ENCODE results near the gene NOC2L. TPM values are rescaled to one million over a fixed set of nuclear protein-coding genes. Genes with fewer than 3 reads are reported as not detected.

The NOC2L gene
- total and polyA plus RNA-seq, 9 donors, result 17.8 to 55.2 (median 41.4) TPM

- 40 to 76% (median 48%) methylated on average over 24 to 25 of the region's 25 CpGs for WGBS, 3 donors
- no peak for DNase-seq
- H3K4me3 ChIP-seq, result no peak overlapping the region
- H3K9me3 ChIP-seq, result no peaks in the 10 kb centered on the region
- peaks cover 7% of the 10 kb centered on the region for H3K4me1 ChIP-seq (ENCODE audit: insufficient read depth)
- no peaks in the 10 kb centered on the region for H3K36me3 ChIP-seq
- peaks cover 9% of the 10 kb centered on the region for H3K27me3 ChIP-seq
- intact Hi-C loops (cut with DNase I), result no loop called here
- TF ChIP-seq, protein P1, sequence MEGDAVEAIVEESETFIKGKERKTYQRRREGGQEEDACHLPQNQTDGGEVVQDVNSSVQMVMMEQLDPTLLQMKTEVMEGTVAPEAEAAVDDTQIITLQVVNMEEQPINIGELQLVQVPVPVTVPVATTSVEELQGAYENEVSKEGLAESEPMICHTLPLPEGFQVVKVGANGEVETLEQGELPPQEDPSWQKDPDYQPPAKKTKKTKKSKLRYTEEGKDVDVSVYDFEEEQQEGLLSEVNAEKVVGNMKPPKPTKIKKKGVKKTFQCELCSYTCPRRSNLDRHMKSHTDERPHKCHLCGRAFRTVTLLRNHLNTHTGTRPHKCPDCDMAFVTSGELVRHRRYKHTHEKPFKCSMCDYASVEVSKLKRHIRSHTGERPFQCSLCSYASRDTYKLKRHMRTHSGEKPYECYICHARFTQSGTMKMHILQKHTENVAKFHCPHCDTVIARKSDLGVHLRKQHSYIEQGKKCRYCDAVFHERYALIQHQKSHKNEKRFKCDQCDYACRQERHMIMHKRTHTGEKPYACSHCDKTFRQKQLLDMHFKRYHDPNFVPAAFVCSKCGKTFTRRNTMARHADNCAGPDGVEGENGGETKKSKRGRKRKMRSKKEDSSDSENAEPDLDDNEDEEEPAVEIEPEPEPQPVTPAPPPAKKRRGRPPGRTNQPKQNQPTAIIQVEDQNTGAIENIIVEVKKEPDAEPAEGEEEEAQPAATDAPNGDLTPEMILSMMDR (IDR thresholded peaks at IDR 0.05), result no peak
- no peak for TF ChIP-seq POLR2A (IDR thresholded peaks at IDR 0.05)
- no peak for TF ChIP-seq EP300 (IDR thresholded peaks at IDR 0.05)
- H3K27ac ChIP-seq, result no peak overlapping the region
Measured at GRCh38 chr1:932776-933602, 26.1 kb downstream of the NOC2L start.

- WGBS, 3 donors, result 27 to 62% (median 30%) methylated on average over 16 of the region's 16 CpGs
- TF ChIP-seq EP300 (IDR thresholded peaks at IDR 0.05) (no peak), POLR2A (IDR thresholded peaks at IDR 0.05) (no peak)
- TF ChIP-seq, protein P1 (IDR thresholded peaks at IDR 0.05), result no peak
- intact Hi-C loops (cut with DNase I), result no loop called here
- no peak overlapping the region for H3K4me3 ChIP-seq
- peaks cover 5% of the 10 kb centered on the region for H3K27me3 ChIP-seq
- no peak overlapping the region for H3K27ac ChIP-seq
- DNase-seq, result no peak
- no peaks in the 10 kb centered on the region for H3K9me3 ChIP-seq
- H3K4me1 ChIP-seq (ENCODE audit: insufficient read depth), result peaks cover 7% of the 10 kb centered on the region
- H3K36me3 ChIP-seq, result no peaks in the 10 kb centered on the region
Measured at GRCh38 chr1:932173-932510, 26.9 kb downstream of the NOC2L start.

DNA sequence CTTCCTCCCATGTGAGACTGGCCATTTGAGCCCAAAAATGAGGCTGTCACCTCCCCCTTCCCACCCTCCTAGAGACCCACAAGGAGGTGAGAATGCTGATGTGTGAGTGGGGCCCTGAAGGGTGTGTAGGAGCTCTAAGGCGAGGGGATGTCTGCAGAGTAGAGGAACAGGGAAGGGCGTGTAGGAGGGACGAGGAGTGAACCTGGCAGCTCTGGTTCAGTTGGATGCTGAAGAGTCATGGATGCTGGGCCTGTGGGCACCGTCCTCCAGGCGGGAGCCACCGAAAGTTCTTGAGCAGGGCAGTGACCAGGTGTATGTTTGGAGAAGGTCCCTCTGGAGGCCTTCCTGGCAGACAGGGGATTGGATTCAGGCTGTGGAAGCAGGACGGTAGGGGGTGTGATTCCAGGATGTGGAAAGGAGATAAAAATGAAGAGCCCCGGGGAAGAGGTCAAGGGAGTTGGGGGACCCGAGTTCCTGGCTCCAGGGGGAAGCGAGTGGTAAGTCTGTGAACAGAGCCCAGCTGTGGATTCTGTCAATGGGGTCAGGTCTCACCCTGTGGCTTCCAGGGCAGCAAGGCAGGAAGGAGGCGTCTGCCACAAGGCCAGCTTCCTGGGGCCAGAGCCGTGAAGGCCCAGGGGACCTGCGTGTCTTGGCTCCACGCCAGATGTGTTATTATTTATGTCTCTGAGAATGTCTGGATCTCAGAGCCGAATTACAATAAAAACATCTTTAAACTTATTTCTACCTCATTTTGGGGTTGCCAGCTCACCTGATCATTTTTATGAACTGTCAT lies 27.5 kb downstream of the NOC2L start:
- peaks cover 5% of the 10 kb centered on the region for H3K27me3 ChIP-seq
- intact Hi-C loops (cut with DNase I), result no loop called here
- no peak overlapping the region for H3K27ac ChIP-seq
- H3K4me1 ChIP-seq (ENCODE audit: insufficient read depth), result peaks cover 7% of the 10 kb centered on the region
- no peak for DNase-seq
- H3K4me3 ChIP-seq, result no peak overlapping the region
- WGBS, 3 donors, result 29 to 46% (median 34%) methylated on average over 15 of the region's 15 CpGs
- H3K36me3 ChIP-seq, result no peaks in the 10 kb centered on the region
- H3K9me3 ChIP-seq, result no peaks in the 10 kb centered on the region
- TF ChIP-seq, protein P1 (IDR thresholded peaks at IDR 0.05), result no peak
- TF ChIP-seq POLR2A (IDR thresholded peaks at IDR 0.05) (no peak), EP300 (IDR thresholded peaks at IDR 0.05) (no peak)

DNA sequence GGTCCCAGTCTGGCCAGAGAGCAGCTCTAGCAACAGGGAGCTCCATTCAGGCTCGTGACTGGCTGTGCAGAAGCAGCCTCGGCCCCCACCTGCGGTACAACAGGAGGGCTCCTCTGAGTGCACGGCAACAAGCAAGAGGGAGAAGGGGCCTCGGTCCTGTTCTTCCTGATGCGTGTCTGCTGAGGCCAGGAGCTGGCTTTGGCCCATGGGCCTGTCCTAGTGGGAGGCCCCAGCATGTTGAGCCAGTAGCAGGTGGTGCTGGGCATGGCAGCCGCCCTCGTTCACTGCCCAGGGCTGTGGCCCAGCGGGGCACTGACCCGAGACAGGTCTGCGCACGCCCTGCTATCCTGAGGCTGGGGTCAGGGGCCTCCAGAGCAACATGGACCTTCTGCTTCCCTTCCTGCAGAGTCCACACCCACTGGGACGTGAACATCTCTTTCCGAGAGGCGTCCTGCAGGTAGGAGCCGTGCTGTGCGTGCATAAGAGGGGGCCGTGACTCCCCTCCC lies 28.4 kb downstream of the NOC2L start:
- Histone ChIP-seq H3K27ac (no peak overlapping the region), H3K9me3 (no peaks in the 10 kb centered on the region), H3K36me3 (no peaks in the 10 kb centered on the region), H3K27me3 (peaks cover 5% of the 10 kb centered on the region), H3K4me3 (no peak overlapping the region), H3K4me1 (ENCODE audit: insufficient read depth) (peaks cover 5% of the 10 kb centered on the region)
- intact Hi-C loops (cut with DNase I), result no loop called here
- no peak for DNase-seq
- TF ChIP-seq, protein P1 (IDR thresholded peaks at IDR 0.05), result no peak
- no peak for TF ChIP-seq EP300 (IDR thresholded peaks at IDR 0.05)
- no peak for TF ChIP-seq POLR2A (IDR thresholded peaks at IDR 0.05)
- WGBS, 3 donors, result 41 to 68% (median 55%) methylated on average over 17 to 18 of the region's 18 CpGs

Data from ovary (tissue), 9 donors.